ENCODE data around the gene KIF12.

KIF12 gene

DNA sequence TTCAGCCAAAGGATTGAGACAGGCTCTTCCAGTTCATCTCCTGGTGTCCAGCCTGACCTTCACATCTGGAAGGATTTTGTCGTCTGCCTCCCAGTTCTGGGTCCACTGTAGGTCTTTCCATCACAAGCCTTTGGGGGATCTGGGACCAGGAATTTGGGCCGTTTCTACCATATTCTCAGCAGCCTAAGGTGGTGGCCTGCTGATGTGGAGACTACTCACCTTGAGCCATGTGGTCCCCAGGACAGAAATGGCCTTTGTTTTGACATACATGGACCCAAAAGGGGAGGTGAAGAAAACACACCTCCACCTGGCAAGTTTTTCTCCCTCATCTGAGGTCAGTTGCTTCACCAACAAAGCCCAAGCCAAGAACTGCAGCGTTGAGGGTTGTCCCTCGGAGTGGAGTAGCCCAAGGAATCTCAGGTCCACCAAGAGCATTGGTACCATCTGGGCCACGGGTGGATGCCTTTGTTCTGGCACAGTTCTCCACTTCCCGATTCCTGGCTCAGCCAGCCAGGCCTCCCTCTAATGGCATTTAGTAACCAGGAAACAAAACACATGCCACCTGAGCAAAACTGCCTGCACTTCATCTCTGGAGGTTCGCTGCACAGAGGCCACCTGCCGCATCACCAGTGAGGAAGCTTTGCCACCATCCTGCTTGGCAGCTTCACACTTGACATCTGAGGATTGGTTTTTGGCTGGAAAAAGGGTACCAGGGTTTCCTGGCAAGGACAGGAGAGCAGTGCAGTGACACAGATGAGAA lies 45.7 kb downstream of the KIF12 start:
- Histone ChIP-seq H3K4me3 (ENCODE audit: low read depth, low read length) (no peak overlapping the region), H3K36me3 (replicated peaks) (peaks cover 14% of the 10 kb centered on the region), H3K27ac (no peak overlapping the region), H3K27me3 (replicated peaks) (no peaks in the 10 kb centered on the region)
- in situ Hi-C loops (cut with HindIII; ENCODE audit: low pct_ligation_motif_present, low sequenced_read_pairs) = no loop called here
- TF ChIP-seq, protein P1, sequence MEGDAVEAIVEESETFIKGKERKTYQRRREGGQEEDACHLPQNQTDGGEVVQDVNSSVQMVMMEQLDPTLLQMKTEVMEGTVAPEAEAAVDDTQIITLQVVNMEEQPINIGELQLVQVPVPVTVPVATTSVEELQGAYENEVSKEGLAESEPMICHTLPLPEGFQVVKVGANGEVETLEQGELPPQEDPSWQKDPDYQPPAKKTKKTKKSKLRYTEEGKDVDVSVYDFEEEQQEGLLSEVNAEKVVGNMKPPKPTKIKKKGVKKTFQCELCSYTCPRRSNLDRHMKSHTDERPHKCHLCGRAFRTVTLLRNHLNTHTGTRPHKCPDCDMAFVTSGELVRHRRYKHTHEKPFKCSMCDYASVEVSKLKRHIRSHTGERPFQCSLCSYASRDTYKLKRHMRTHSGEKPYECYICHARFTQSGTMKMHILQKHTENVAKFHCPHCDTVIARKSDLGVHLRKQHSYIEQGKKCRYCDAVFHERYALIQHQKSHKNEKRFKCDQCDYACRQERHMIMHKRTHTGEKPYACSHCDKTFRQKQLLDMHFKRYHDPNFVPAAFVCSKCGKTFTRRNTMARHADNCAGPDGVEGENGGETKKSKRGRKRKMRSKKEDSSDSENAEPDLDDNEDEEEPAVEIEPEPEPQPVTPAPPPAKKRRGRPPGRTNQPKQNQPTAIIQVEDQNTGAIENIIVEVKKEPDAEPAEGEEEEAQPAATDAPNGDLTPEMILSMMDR (IDR thresholded peaks at IDR 0.05; ENCODE audit: low read depth, low read length, missing control alignments) = no peak
- no peak for DNase-seq

DNA sequence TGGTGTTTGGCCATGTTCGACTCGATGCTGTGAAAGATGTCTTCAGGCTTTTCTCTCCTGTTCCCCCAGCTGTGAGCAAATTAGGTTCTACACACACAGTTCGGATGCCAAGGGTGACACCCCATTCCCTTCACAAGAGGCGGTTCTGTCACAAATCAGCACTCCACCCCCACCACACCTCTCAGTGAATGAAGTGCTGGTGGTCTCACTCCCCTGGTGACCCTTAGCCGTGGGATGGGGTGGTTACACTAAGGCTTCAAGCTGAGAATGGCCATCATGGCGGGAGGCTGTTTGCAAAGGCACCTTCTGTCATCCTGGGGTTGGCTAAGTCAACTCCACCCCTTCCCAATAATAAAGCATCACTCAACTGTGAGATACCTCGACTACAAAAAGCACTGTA lies 47.4 kb downstream of the KIF12 start:
- TF ChIP-seq, protein P1 (IDR thresholded peaks at IDR 0.05; ENCODE audit: low read depth, low read length, missing control alignments) = no peak
- in situ Hi-C loops (cut with HindIII; ENCODE audit: low pct_ligation_motif_present, low sequenced_read_pairs) = no loop called here
- Histone ChIP-seq H3K36me3 (replicated peaks) (peaks cover 20% of the 10 kb centered on the region), H3K27ac (no peak overlapping the region), H3K4me3 (ENCODE audit: low read depth, low read length) (no peak overlapping the region), H3K27me3 (replicated peaks) (no peaks in the 10 kb centered on the region)
- DNase-seq = no peak

DNA sequence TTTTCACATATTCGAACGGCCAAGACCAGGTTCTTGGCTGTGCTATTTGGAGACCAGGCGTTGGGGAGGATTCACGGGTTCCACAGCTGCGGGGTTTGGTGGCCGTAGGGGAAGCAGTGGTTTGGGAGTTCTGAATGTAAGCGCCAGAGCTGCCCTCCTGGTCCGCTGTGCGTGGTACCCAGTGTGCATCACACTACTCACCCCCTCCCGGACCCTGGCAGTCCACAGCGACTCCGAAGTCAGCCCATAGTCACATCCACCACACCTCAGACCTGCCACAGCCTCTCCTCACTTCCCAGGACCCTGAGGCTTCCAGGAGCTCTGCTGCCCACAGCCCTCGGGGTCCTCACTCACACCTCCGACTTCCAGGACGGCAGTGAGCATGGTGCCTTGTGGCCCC lies 47.8 kb downstream of the KIF12 start:
- H3K4me3 ChIP-seq (ENCODE audit: low read depth, low read length) = no peak overlapping the region
- TF ChIP-seq, protein P1 (IDR thresholded peaks at IDR 0.05; ENCODE audit: low read depth, low read length, missing control alignments) = no peak
- in situ Hi-C loops (cut with HindIII; ENCODE audit: low pct_ligation_motif_present, low sequenced_read_pairs) = no loop called here
- H3K27me3 ChIP-seq (replicated peaks) = no peaks in the 10 kb centered on the region
- DNase-seq = no peak
- H3K27ac ChIP-seq = no peak overlapping the region
- peaks cover 20% of the 10 kb centered on the region for H3K36me3 ChIP-seq (replicated peaks)

DNA sequence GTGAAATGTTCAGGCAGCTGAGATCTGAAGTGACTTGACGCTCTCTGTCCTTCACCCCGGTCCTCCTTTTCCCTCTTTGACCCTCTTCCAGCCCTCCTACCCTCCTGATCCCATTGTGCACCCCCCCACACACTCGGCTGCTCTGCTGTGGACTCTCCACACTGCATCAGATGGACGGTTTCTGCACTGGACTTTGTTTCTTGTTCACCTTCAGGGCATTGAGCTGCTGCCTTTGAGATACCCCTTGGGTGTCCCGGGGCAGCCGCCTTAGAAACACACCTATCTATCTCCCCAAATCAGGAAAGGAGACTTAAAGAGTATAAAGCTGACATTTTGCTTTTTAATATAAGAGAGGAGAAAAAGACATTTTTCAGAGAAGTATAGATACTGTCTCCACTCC lies 48.4 kb downstream of the KIF12 start:
- DNase-seq = no peak
- peaks cover 20% of the 10 kb centered on the region for H3K36me3 ChIP-seq (replicated peaks)
- TF ChIP-seq, protein P1 (IDR thresholded peaks at IDR 0.05; ENCODE audit: low read depth, low read length, missing control alignments) = no peak
- in situ Hi-C loops (cut with HindIII; ENCODE audit: low pct_ligation_motif_present, low sequenced_read_pairs) = no loop called here
- no peaks in the 10 kb centered on the region for H3K27me3 ChIP-seq (replicated peaks)
- no peak overlapping the region for H3K27ac ChIP-seq
- no peak overlapping the region for H3K4me3 ChIP-seq (ENCODE audit: low read depth, low read length)

DNA sequence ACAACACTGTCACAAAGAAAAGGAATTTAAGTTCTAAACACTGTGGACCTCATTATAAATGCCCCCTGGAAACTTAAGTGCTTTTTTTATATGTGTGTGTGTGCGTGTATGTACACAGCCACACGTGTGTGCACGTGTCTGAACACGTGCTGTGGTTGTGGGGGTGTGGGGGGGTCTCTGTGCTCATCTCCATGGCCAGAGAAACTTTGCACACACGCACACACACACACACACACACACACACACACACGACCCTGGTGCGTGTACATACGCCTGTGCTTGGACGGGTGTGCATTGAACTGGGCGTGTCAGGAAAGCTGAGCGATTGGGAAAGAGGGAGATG lies 48.9 kb downstream of the KIF12 start:
- Histone ChIP-seq H3K27me3 (replicated peaks) (no peaks in the 10 kb centered on the region), H3K4me3 (ENCODE audit: low read depth, low read length) (no peak overlapping the region), H3K27ac (no peak overlapping the region), H3K36me3 (replicated peaks) (peaks cover 20% of the 10 kb centered on the region)
- TF ChIP-seq, protein P1 (IDR thresholded peaks at IDR 0.05; ENCODE audit: low read depth, low read length, missing control alignments) = no peak
- no peak for DNase-seq
- in situ Hi-C loops (cut with HindIII; ENCODE audit: low pct_ligation_motif_present, low sequenced_read_pairs) = no loop called here

Data from brain microvascular endothelial cell (primary cell).